Thyroid gland (tissue), 4 donors: ENCODE results near the gene ARFGEF2.

Source experiments
- CTCF ChIP-seq, 6 experiments: fragments of 200-600 bp in 3 of 6; fragments of 450-650 bp in 3 of 6; sonication (generic) in 3 of 6; IDR thresholded peaks; one replicate each; pipeline ENCODE4 v1.5.1; 2016 to 2019; ENCODE audit warnings: antibody characterized with exemption in 6 of 6, mild to moderate bottlenecking in 2 of 6, inconsistent platforms in 1 of 6, moderate library complexity in 1 of 6
- POLR2A ChIP-seq, 2 donors: fragments of 450-650 bp; IDR thresholded peaks; one replicate each; pipeline ENCODE4 v1.6.1; 2017; ENCODE audit warnings: antibody characterized with exemption in 2 of 2, mild to moderate bottlenecking in 2 of 2, moderate library complexity in 1 of 2

GRCh38 chr20:48956052-48956451 lies 34.5 kb downstream of the ARFGEF2 start:
- TF ChIP-seq CTCF (IDR thresholded peaks at IDR 0.05) (no peak), POLR2A (IDR thresholded peaks at IDR 0.05) (no peak)
